Measurements from ENCODE around the gene CNTN6.

DNA sequence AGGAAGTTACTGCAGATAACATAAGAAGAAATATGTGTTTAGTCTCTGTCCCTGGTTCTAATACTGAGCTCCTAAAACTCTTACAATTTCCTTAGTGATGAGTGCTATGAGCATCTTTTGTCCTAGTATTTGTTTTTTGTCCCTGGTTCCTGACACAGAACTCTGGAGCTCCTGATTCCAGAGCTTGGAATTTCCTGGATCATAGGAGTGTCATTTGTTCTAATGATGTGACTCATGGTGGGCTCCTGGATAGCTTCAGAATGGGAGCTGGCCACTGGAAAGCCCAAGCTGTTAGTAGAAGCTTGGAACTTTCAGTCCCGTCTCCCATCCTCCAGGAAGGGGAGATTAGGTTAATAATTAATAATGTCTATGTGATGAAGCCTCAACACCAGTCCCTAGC lies 98.2 kb downstream of the CNTN6 start:
- TF ChIP-seq EP300 (IDR thresholded peaks at IDR 0.05) (no peak), POLR2A (IDR thresholded peaks at IDR 0.05) (no peak), POLR2AphosphoS5 (IDR thresholded peaks at IDR 0.05) (no peak)
- TF ChIP-seq, protein P1, sequence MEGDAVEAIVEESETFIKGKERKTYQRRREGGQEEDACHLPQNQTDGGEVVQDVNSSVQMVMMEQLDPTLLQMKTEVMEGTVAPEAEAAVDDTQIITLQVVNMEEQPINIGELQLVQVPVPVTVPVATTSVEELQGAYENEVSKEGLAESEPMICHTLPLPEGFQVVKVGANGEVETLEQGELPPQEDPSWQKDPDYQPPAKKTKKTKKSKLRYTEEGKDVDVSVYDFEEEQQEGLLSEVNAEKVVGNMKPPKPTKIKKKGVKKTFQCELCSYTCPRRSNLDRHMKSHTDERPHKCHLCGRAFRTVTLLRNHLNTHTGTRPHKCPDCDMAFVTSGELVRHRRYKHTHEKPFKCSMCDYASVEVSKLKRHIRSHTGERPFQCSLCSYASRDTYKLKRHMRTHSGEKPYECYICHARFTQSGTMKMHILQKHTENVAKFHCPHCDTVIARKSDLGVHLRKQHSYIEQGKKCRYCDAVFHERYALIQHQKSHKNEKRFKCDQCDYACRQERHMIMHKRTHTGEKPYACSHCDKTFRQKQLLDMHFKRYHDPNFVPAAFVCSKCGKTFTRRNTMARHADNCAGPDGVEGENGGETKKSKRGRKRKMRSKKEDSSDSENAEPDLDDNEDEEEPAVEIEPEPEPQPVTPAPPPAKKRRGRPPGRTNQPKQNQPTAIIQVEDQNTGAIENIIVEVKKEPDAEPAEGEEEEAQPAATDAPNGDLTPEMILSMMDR (IDR thresholded peaks at IDR 0.05) = no peak
